Renal pelvis (tissue), 12 donors: ENCODE measurements around the gene ADM5. TPM values are rescaled to one million over a fixed set of nuclear protein-coding genes. Genes with fewer than 3 reads are reported as not detected.

Experiments used
- DNase-seq: peaks from one replicate; pipeline ENCODE4 v3.0.0-alpha.2; 2013
- long read RNA-seq, 16 experiments: transcript quantifications; one replicate each; lab custom pipeline, GENCODE V29; 2026
- polyA plus RNA-seq, 3 donors: library from polyadenylated mRNA; unstranded; fragments of 120-200 nt; gene quantifications; one replicate each; pipeline ENCODE4 v1.2.1, GENCODE V29; 2013; ENCODE audit not compliant: insufficient read length in 3 of 3

ADM5 gene
- polyA plus RNA-seq, result 1 to 10 TPM; 1.3 to 2.3 (median 2.1) TPM
- long read RNA-seq, donor 1, result 0 reads
- long read RNA-seq, donor 2, result 0 reads
- long read RNA-seq, donor 3, result 0 reads
- long read RNA-seq, donor 4, result 0 reads
- long read RNA-seq, donor 5, result 0 reads
- long read RNA-seq, donor 6, partial matches to known transcripts, result 0 of 2 reads
- long read RNA-seq, donor 6, other reads (novel, unspliced or antisense), result 0 of 2 reads
- long read RNA-seq, donor 7, result 0 reads
- long read RNA-seq, donor 8, result 0 reads
- long read RNA-seq, donor 9, result 0 reads
- long read RNA-seq, donor 10, result 0 reads
- long read RNA-seq, donor 11, result 0 reads
- long read RNA-seq, donor 12, partial matches to known transcripts, result 0 of 1 reads
- long read RNA-seq, donor 12, other reads (novel, unspliced or antisense), result 0 of 1 reads
- long read RNA-seq, donor 13, partial matches to known transcripts, result 0 of 1 reads
- long read RNA-seq, donor 13, other reads (novel, unspliced or antisense), result 0 of 1 reads
- long read RNA-seq, donor 14, partial matches to known transcripts, result 0 of 1 reads
- long read RNA-seq, donor 14, other reads (novel, unspliced or antisense), result 0 of 1 reads
- long read RNA-seq, donor 15, partial matches to known transcripts, result 0 of 3 reads
- long read RNA-seq, donor 15, other reads (novel, unspliced or antisense), result 0 of 3 reads
- long read RNA-seq, donor 16, partial matches to known transcripts, result 0 of 3 reads
- long read RNA-seq, donor 16, other reads (novel, unspliced or antisense), result 0 of 3 reads

- no peak for DNase-seq
Observed at GRCh38 chr19:49689133-49690078, at the start of gene ADM5. ADM5 (plus strand) TSS chr19:49689594; CDS start chr19:49689838, 244 bp downstream.

DNA sequence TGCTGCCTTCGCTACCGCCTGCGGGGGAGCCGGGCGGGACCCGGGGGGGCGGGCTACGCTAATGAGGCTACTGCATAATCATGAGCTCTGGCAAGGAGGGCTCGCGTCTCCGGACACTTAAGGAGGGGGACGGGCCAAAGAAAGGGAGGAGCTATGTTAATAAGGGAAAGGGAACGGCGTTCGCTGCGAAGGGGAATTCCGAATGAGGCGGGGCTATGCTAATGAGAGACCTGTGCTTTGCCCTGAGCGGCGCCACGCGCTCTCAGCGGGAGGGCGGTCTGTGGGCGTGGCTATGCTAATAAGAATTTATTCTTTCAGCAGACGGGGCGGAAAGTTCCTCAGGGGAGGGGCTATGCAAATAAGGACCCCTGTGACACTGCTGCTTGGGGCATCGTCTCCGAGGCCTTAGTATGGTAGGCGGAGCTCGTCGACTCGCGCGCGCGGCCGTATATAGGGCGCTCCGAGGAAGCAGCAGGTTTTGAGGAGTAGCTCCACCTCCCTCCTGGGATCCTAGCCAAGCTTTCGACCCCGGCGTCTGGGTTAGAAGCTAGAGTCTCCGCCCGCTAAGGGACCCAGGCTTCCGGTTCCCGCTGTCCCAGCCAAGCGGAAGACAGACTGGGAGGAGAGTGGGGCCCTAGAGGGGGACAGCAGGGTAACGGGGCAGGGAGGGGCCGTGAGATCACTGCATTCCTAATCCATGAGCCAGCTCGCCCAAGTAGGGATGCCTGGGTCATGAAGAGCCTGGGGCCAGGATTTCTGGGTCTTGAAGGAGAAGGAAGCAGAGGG is 49.1 kb upstream of the ADM5 start, which contains the start of gene RRAS:
RRAS (minus strand) TSS at position 31 of the 786 bp plus-strand sequence. CDS start 45 bp downstream, outside the sequence.
- peak; percentile 100 for DNase-seq

DNA sequence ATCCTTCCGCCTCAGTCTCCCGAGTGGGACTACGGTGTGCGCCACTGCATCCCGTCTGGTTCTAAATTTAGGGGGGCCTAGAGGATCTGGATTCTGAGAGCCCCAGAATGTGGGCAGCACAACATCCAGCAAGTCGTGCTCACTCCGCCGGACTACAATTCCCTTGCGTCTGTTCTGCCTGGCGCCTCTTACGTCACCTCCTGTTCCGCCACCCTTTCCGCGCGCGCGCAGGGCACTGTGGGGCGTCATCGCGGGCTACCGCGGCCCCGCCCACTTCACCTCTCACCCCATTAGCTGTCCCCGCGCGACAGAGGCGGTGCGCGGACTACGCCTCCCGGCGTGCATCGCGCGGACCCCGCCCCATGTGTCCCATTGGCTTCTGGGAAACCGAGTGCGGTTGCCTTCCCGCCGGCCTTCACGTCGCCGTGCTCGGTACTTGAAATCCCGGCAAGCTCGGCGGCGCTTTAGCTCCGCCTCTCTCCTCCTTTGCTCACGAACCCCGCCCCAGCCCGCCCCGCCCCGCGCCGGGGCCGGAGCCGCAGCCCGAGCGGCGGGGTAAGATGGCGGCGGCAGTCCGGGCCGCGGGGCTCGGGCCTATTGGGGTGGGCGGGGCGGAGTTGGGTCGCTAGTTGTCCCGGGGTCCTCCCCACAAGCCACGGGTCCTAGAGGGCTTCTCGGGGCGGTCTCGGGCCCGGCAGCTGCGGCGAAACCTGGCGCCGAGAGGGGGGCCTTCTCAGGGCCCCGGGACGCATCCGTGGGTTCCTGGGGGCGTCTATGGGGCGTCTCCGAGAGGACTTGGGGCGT is 47.5 kb upstream of the ADM5 start, which contains the start of gene SCAF1:
SCAF1 (plus strand) TSS at position 522 of the 804 bp plus-strand sequence. CDS start 2,818 bp downstream, outside the sequence.
- peak; percentile 99 for DNase-seq

- DNase-seq, result no peak
Observed at GRCh38 chr19:49642492-49643035, 46.8 kb upstream of the ADM5 start.

- DNase-seq, result no peak
Observed at GRCh38 chr19:49643466-49643865, 45.9 kb upstream of the ADM5 start.

- DNase-seq, result no peak
Observed at GRCh38 chr19:49645592-49645991, 43.8 kb upstream of the ADM5 start.

DNA sequence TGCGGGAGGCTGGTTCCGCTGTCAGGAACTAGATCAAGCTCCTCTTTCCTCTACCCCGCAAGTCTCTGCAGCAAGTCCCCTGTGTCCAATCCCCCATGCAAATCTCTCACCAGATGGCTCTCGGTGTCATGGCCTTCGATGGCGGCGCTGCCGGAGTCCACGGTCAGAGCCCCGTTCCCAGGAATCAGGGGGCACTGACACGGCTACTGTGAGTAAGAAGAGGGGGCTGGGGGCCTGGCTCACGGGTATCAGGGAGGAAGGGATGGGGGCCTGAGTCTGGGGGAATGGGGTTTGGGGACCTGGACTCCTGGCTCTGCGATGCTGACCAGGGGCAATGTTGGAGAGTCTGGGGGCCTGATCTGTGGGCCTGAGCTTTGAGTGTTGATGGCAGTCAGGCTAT is 43.4 kb upstream of the ADM5 start:
- DNase-seq, result no peak

- DNase-seq, result no peak
Observed at GRCh38 chr19:49646586-49646985, 42.8 kb upstream of the ADM5 start.

- no peak for DNase-seq
Observed at GRCh38 chr19:49651029-49651819, 38.2 kb upstream of the ADM5 start.

GRCh38 chr19:49651820-49652550 is 37.4 kb upstream of the ADM5 start:
- no peak for DNase-seq

GRCh38 chr19:49652551-49653465 is 36.6 kb upstream of the ADM5 start:
- DNase-seq, result no peak

GRCh38 chr19:49653466-49653806 is 36.0 kb upstream of the ADM5 start:
- DNase-seq, result no peak

GRCh38 chr19:49654581-49654980 is 34.8 kb upstream of the ADM5 start:
- DNase-seq, result no peak

- DNase-seq, result no peak
Observed at GRCh38 chr19:49655570-49656455, 33.6 kb upstream of the ADM5 start.

GRCh38 chr19:49656456-49657109 is 32.8 kb upstream of the ADM5 start:
- no peak for DNase-seq
